Measurements from ENCODE around the gene ANTXR2. TPM values are rescaled to one million over a fixed set of nuclear protein-coding genes. Genes with fewer than 3 reads are reported as not detected.
"Not testable (repeated sequence)": the region's sequence is repeated elsewhere in the genome, so short reads cannot be mapped to it uniquely, and the experiment has no call there.

ANTXR2 gene
- total and polyA plus RNA-seq, 2 of the 13 experiments (the other 11 are each of a cell fraction or from before 2014, with no cell fraction given) = 4.6 to 14.5 TPM

GRCh38 chr4:79893456-79893855, 179.6 kb downstream of the ANTXR2 start:
- TF ChIP-seq REPIN1 (CRISPR knock-in tag; IDR thresholded peaks at IDR 0.05; ENCODE audit: borderline replicate concordance, low read depth) = no peak
- no peak for TF ChIP-seq BORCS8-MEF2B (CRISPR knock-in tag; IDR thresholded peaks at IDR 0.05)
- TF ChIP-seq ZNF629 (CRISPR knock-in tag; conservative IDR thresholded peaks at IDR 0.05) = no peak
- TF ChIP-seq MTERF4 (CRISPR knock-in tag; IDR thresholded peaks at IDR 0.05) = no peak
- TF ChIP-seq NRL (CRISPR knock-in tag; IDR thresholded peaks at IDR 0.05; ENCODE audit: borderline replicate concordance) = no peak
- no peak for TF ChIP-seq ZBTB49 (CRISPR knock-in tag; IDR thresholded peaks at IDR 0.05; ENCODE audit: borderline replicate concordance)

GRCh38 chr4:79889026-79889425, 184.0 kb downstream of the ANTXR2 start:
- POLR2A ChIA-PET; H3K4me3 ChIP-seq (replicated peaks in 1 of 3; ENCODE audit: insufficient read depth in 1 of 3, low read depth in 2 of 3, low read length in 3 of 3); H3K4me2 ChIP-seq (ENCODE audit: low read depth, low read length); ATAC-seq; H3K27me3 ChIP-seq (ENCODE audit: control insufficient read depth in 1 of 2, insufficient read depth in 2 of 2, low read length in 2 of 2); CTCF ChIA-PET (ENCODE audit: low intra/inter-chr PET ratio, low total read pairs); FAIRE-seq; BruUV-seq (replicated peaks); H2AFZ ChIP-seq (ENCODE audit: low read length); H3K27ac ChIP-seq (ENCODE audit: extremely low read length, insufficient read depth, low read length); H3K4me1 ChIP-seq (ENCODE audit: insufficient read depth, low read length); H3K9me3 ChIP-seq (ENCODE audit: low read length); in situ Hi-C loops (cut with HindIII; ENCODE audit: extremely low pct_ligation_motif_present, low pct_unique_long_range_greater_than_20kb); intact Hi-C loops (cut with micrococcal nuclease; ENCODE audit: unreplicated experiment); H3K36me3 ChIP-seq (replicated peaks in 1 of 2; ENCODE audit: control insufficient read depth in 1 of 2, insufficient read depth in 2 of 2, low read length in 2 of 2); H3K9ac ChIP-seq (ENCODE audit: insufficient read depth, low read depth, low read length); H3K79me2 ChIP-seq (ENCODE audit: insufficient read depth, low read length); DNase-seq (ENCODE audit: low spot score); H4K20me1 ChIP-seq (ENCODE audit: insufficient read depth, low read length): not testable (repeated sequence)
- WGBS (ENCODE audit: low lambda C conversion rate) = 29% methylated on average over 1 of the region's 1 CpG

More at GRCh38 chr4:79893456-79893855, 179.6 kb downstream of the ANTXR2 start:
- H3K4me3 ChIP-seq (replicated peaks in 1 of 3; ENCODE audit: insufficient read depth in 1 of 3, low read depth in 2 of 3, low read length in 3 of 3) = no peak overlapping the region
- no peak overlapping the region for H2AFZ ChIP-seq (ENCODE audit: low read length)
- FAIRE-seq (no peak), ATAC-seq (no peak), DNase-seq (ENCODE audit: low spot score) (no peak)
- H3K4me2 ChIP-seq (ENCODE audit: low read depth, low read length) = no peak overlapping the region
- no peaks in the 10 kb centered on the region for H4K20me1 ChIP-seq (ENCODE audit: insufficient read depth, low read length)
- no peak overlapping the region for H3K27ac ChIP-seq (ENCODE audit: extremely low read length, insufficient read depth, low read length)
- no peak overlapping the region for H3K9ac ChIP-seq (ENCODE audit: insufficient read depth, low read depth, low read length)
- 0% methylated on average over 2 of the region's 2 CpGs for WGBS (ENCODE audit: low lambda C conversion rate)
- no peaks in the 10 kb centered on the region for H3K79me2 ChIP-seq (ENCODE audit: insufficient read depth, low read length)
- ChIA-PET CTCF (ENCODE audit: low intra/inter-chr PET ratio, low total read pairs) (no interaction called here), POLR2A (no interaction called here)
- in situ Hi-C loops (cut with HindIII; ENCODE audit: extremely low pct_ligation_motif_present, low pct_unique_long_range_greater_than_20kb) = no loop called here
- intact Hi-C loops (cut with micrococcal nuclease; ENCODE audit: unreplicated experiment) = no loop called here
- no peaks in the 10 kb centered on the region for H3K9me3 ChIP-seq (ENCODE audit: low read length)
- H3K4me1 ChIP-seq (ENCODE audit: insufficient read depth, low read length) = no peaks in the 10 kb centered on the region
- no TSS peak for BruUV-seq (replicated peaks)
- no peaks in the 10 kb centered on the region for H3K36me3 ChIP-seq (replicated peaks in 1 of 2; ENCODE audit: control insufficient read depth in 1 of 2, insufficient read depth in 2 of 2, low read length in 2 of 2)
- H3K27me3 ChIP-seq (ENCODE audit: control insufficient read depth in 1 of 2, insufficient read depth in 2 of 2, low read length in 2 of 2) = no peaks in the 10 kb centered on the region

Measured in HepG2 (cell line).